H1 (cell line): ENCODE results near the gene NRP2. TPM values are rescaled to one million over a fixed set of nuclear protein-coding genes. Genes with fewer than 3 reads are reported as not detected.

ENCODE experiments used
- FOSL1 ChIP-seq: IDR thresholded peaks from 2 replicates; pipeline ENCODE4 v1.6.1; 2011; ENCODE audit warnings: mild to moderate bottlenecking, low read depth, low read length, moderate library complexity; ENCODE audit not compliant: insufficient read depth
- POU5F1 ChIP-seq: IDR thresholded peaks from 2 replicates; pipeline ENCODE4 v1.6.1; 2011; ENCODE audit warnings: low read depth, mild to moderate bottlenecking, low read length, moderate library complexity
- SIN3A ChIP-seq, 2 experiments: IDR thresholded peaks in 1 of 2; conservative IDR thresholded peaks in 1 of 2; 2 replicates each; pipeline ENCODE4 v1.6.1; 2011 to 2012; ENCODE audit warnings: low read length in 2 of 2, improper control_type of control experiment in 1 of 2, low read depth in 1 of 2, mild to moderate bottlenecking in 1 of 2
- SP1 ChIP-seq: IDR thresholded peaks from 2 replicates; pipeline ENCODE4 v1.6.1; 2011; ENCODE audit warnings: low read depth, low read length
- TAF7 ChIP-seq: optimal IDR thresholded peaks from 2 replicates; pipeline ENCODE3; 2011; ENCODE audit warnings: low read depth, mild to moderate bottlenecking, inconsistent platforms, low read length, moderate library complexity, borderline replicate concordance
- ZNF274 ChIP-seq: IDR thresholded peaks from 2 replicates; pipeline ENCODE4 v1.7.0; 2012; ENCODE audit warnings: low read length, borderline replicate concordance; ENCODE audit errors: extremely low read depth
- polyA plus RNA-seq, 7 experiments: library from polyadenylated mRNA; depleted of rRNA in 3 of 7; stranded (reverse) in 5 of 7; unstranded in 2 of 7; fragments of >200 nt in 5 of 7; fragments of 200-250 nt in 2 of 7; gene quantifications; 1 replicate in 5 of 7; 2 replicates in 1 of 7; 4 replicates in 1 of 7; pipeline versions ENCODE4 v1.2.1 to v1.2.3, GENCODE V29; 2011 to 2013; ENCODE audit warnings: missing spikeins in 2 of 7, mixed read lengths in 2 of 7
- total RNA-seq: library from RNA; stranded (reverse); fragmentation: NEBNext Ultra II Directional; extraction: Animal tissue kit (Norgen Biotek cat#: 25700); gene quantifications from 2 replicates; pipeline ENCODE4 v1.2.1, GENCODE V29; 2021

Gene NRP2
- total and polyA plus RNA-seq, 2 of the 8 experiments (the other 6 are each of a cell fraction or from before 2014, with no cell fraction given), result 32.0 to 37.8 TPM

GRCh38 chr2:205751569-205752031, 69.3 kb downstream of the NRP2 start (continued):
- TF ChIP-seq TAF7 (no peak), ZNF274 (no peak), SP1 (no peak), POU5F1 (no peak), FOSL1 (no peak), SIN3A (conservative IDR thresholded peaks at IDR 0.05 in 1 of 2, IDR thresholded peaks at IDR 0.05 in 1 of 2; ENCODE audit: low read depth in 1 of 2, low read length in 2 of 2) (no peak)
